Muscle layer of duodenum (tissue), 2 donors: ENCODE data around the gene NRXN2.
"Not testable (repeated sequence)": the region's sequence is repeated elsewhere in the genome, so short reads cannot be mapped to it uniquely, and the experiment has no call there.

ENCODE experiments used
- H3K27ac ChIP-seq: one replicate; pipeline ENCODE4 v1.7.0; 2013; ENCODE audit warnings: mild to moderate bottlenecking, low read length
- H3K27me3 ChIP-seq: one replicate; pipeline ENCODE4 v1.7.0; 2013; ENCODE audit warnings: low read depth, mild to moderate bottlenecking, control low read depth, low read length
- H3K36me3 ChIP-seq, 2 donors: one replicate each; pipeline ENCODE4 v1.7.0; 2013; ENCODE audit warnings: low read length in 2 of 2, control low read depth in 1 of 2, mild to moderate bottlenecking in 1 of 2; ENCODE audit not compliant: insufficient read depth in 2 of 2, control insufficient read depth in 1 of 2
- H3K4me1 ChIP-seq, 2 donors: one replicate each; pipeline ENCODE4 v1.7.0; 2013; ENCODE audit warnings: low read length in 2 of 2, mild to moderate bottlenecking in 2 of 2, control low read depth in 1 of 2, moderate library complexity in 1 of 2; ENCODE audit not compliant: insufficient read depth in 2 of 2, control insufficient read depth in 1 of 2
- H3K4me3 ChIP-seq, 2 donors: one replicate each; pipeline ENCODE4 v1.7.0; 2013; ENCODE audit warnings: low read length in 2 of 2, low read depth in 1 of 2, mild to moderate bottlenecking in 1 of 2
- H3K9me3 ChIP-seq, 2 donors: one replicate each; pipeline ENCODE4 v1.7.0; 2013; ENCODE audit warnings: low read length in 2 of 2, control low read depth in 1 of 2, mild to moderate bottlenecking in 1 of 2; ENCODE audit not compliant: control insufficient read depth in 1 of 2
- donor health status: healthy.

The NRXN2 gene

GRCh38 chr11:64568041-64568571 lies 154.9 kb downstream of the NRXN2 start:
- Histone ChIP-seq H3K4me1 (no peaks in the 10 kb centered on the region), H3K27ac (no peak overlapping the region), H3K4me3 (no peak overlapping the region), H3K9me3 (no peaks in the 10 kb centered on the region), H3K27me3 (no peaks in the 10 kb centered on the region), H3K36me3 (no peaks in the 10 kb centered on the region)

GRCh38 chr11:64566915-64567891 lies 155.8 kb downstream of the NRXN2 start:
- no peak overlapping the region for H3K4me3 ChIP-seq

GRCh38 chr11:64566042-64566914 lies 156.7 kb downstream of the NRXN2 start:
- H3K27me3 ChIP-seq: no peaks in the 10 kb centered on the region
- H3K4me1 ChIP-seq: no peaks in the 10 kb centered on the region
- H3K9me3 ChIP-seq: no peaks in the 10 kb centered on the region
- H3K4me3 ChIP-seq: no peak overlapping the region
- H3K36me3 ChIP-seq: no peaks in the 10 kb centered on the region
- no peak overlapping the region for H3K27ac ChIP-seq

More at GRCh38 chr11:64566915-64567891, 155.8 kb downstream of the NRXN2 start:
- Histone ChIP-seq H3K36me3 (no peaks in the 10 kb centered on the region), H3K27me3 (no peaks in the 10 kb centered on the region), H3K4me1 (no peaks in the 10 kb centered on the region), H3K9me3 (no peaks in the 10 kb centered on the region), H3K27ac (no peak overlapping the region)

- no peak overlapping the region for H3K4me3 ChIP-seq
- H3K27me3 ChIP-seq: no peaks in the 10 kb centered on the region
- no peaks in the 10 kb centered on the region for H3K9me3 ChIP-seq
- H3K27ac ChIP-seq: no peak overlapping the region
- H3K4me1 ChIP-seq: no peaks in the 10 kb centered on the region
- no peaks in the 10 kb centered on the region for H3K36me3 ChIP-seq
These were observed 157.8 kb downstream of the NRXN2 start for GRCh38 chr11:64564947-64565889.

GRCh38 chr11:64564419-64564818 lies 158.6 kb downstream of the NRXN2 start:
- H3K9me3 ChIP-seq: no peaks in the 10 kb centered on the region
- no peak overlapping the region for H3K27ac ChIP-seq
- no peaks in the 10 kb centered on the region for H3K27me3 ChIP-seq
- H3K4me1 ChIP-seq: no peaks in the 10 kb centered on the region
- H3K4me3 ChIP-seq: no peak overlapping the region
- no peaks in the 10 kb centered on the region for H3K36me3 ChIP-seq

GRCh38 chr11:64563966-64564365 lies 159.0 kb downstream of the NRXN2 start:
- no peak overlapping the region for H3K27ac ChIP-seq
- no peaks in the 10 kb centered on the region for H3K4me1 ChIP-seq
- no peaks in the 10 kb centered on the region for H3K36me3 ChIP-seq
- no peak overlapping the region for H3K4me3 ChIP-seq
- H3K27me3 ChIP-seq: no peaks in the 10 kb centered on the region
- no peaks in the 10 kb centered on the region for H3K9me3 ChIP-seq

GRCh38 chr11:64562723-64563351 lies 160.2 kb downstream of the NRXN2 start:
- no peaks in the 10 kb centered on the region for H3K9me3 ChIP-seq
- no peaks in the 10 kb centered on the region for H3K36me3 ChIP-seq
- H3K4me1 ChIP-seq: no peaks in the 10 kb centered on the region
- no peak overlapping the region for H3K4me3 ChIP-seq
- H3K27me3 ChIP-seq: no peaks in the 10 kb centered on the region
- H3K27ac ChIP-seq: no peak overlapping the region

GRCh38 chr11:64561984-64562722 lies 160.8 kb downstream of the NRXN2 start:
- H3K27ac ChIP-seq: no peak overlapping the region
- H3K9me3 ChIP-seq: no peaks in the 10 kb centered on the region
- no peaks in the 10 kb centered on the region for H3K36me3 ChIP-seq
- H3K4me3 ChIP-seq: no peak overlapping the region
- no peaks in the 10 kb centered on the region for H3K4me1 ChIP-seq
- no peaks in the 10 kb centered on the region for H3K27me3 ChIP-seq

- H3K27me3 ChIP-seq, H3K27ac ChIP-seq, H3K4me1 ChIP-seq, H3K4me3 ChIP-seq, H3K9me3 ChIP-seq, H3K36me3 ChIP-seq: not testable (repeated sequence)
These were observed 161.6 kb downstream of the NRXN2 start for GRCh38 chr11:64561429-64561828.

- no peak overlapping the region for H3K4me3 ChIP-seq
- no peaks in the 10 kb centered on the region for H3K27me3 ChIP-seq
- H3K9me3 ChIP-seq: no peaks in the 10 kb centered on the region
- H3K27ac ChIP-seq: no peak overlapping the region
- no peaks in the 10 kb centered on the region for H3K4me1 ChIP-seq
- no peaks in the 10 kb centered on the region for H3K36me3 ChIP-seq
These were observed 162.1 kb downstream of the NRXN2 start for GRCh38 chr11:64560941-64561340.
